GM21529 (cell line): ENCODE measurements around the gene MMP21.

ENCODE experiments used
- ATAC-seq: cut with Tn5 transposase; IDR thresholded peaks from one replicate; pipeline ENCODE4 v1.9.1; 2021; ENCODE audit not compliant: unreplicated experiment

The MMP21 gene

GRCh38 chr10:125792342-125793300 lies 17.0 kb upstream of the MMP21 start:
- ATAC-seq, result no peak

GRCh38 chr10:125788156-125789034 lies 12.8 kb upstream of the MMP21 start:
- no peak for ATAC-seq

- no peak for ATAC-seq
These were observed 10.2 kb upstream of the MMP21 start for GRCh38 chr10:125785791-125786190.

- peak; percentile 83 for ATAC-seq
These were observed 8.3 kb upstream of the MMP21 start for GRCh38 chr10:125783957-125784356.

GRCh38 chr10:125783408-125783807 lies 7.8 kb upstream of the MMP21 start:
- ATAC-seq, result no peak

- ATAC-seq, result no peak
These were observed 7.0 kb upstream of the MMP21 start for GRCh38 chr10:125782616-125783015.

GRCh38 chr10:125782054-125782453 lies 6.4 kb upstream of the MMP21 start:
- ATAC-seq, result no peak

GRCh38 chr10:125781374-125781773 lies 5.8 kb upstream of the MMP21 start:
- no peak for ATAC-seq

GRCh38 chr10:125779403-125780327 lies 4.0 kb upstream of the MMP21 start:
- no peak for ATAC-seq

- ATAC-seq, result no peak
These were observed 2.9 kb upstream of the MMP21 start for GRCh38 chr10:125778556-125778955.

- no peak for ATAC-seq
These were observed 2.2 kb upstream of the MMP21 start for GRCh38 chr10:125777806-125778205.

GRCh38 chr10:125774581-125775191 lies 935 bp downstream of the MMP21 start:
- ATAC-seq, result no peak

GRCh38 chr10:125773687-125774543 lies 1.7 kb downstream of the MMP21 start:
- ATAC-seq, result no peak

GRCh38 chr10:125772864-125773180 lies 2.8 kb downstream of the MMP21 start:
- no peak for ATAC-seq

GRCh38 chr10:125772112-125772863 lies 3.3 kb downstream of the MMP21 start:
- no peak for ATAC-seq

- ATAC-seq, result no peak
These were observed 4.8 kb downstream of the MMP21 start for GRCh38 chr10:125770844-125771243.

- ATAC-seq, result no peak
These were observed 6.4 kb downstream of the MMP21 start for GRCh38 chr10:125769175-125769574.

GRCh38 chr10:125768219-125768855 lies 7.3 kb downstream of the MMP21 start:
- ATAC-seq, result no peak
